HepG2 (cell line): ENCODE results near the gene CCR8. TPM values are rescaled to one million over a fixed set of nuclear protein-coding genes. Genes with fewer than 3 reads are reported as not detected.

ENCODE experiments used
- BRCA1 ChIP-seq: sonication (generic); formaldehyde crosslinking; IDR thresholded peaks from 2 replicates; pipeline ENCODE4 v1.4.0; 2020; ENCODE audit warnings: missing genetic modification reagents
- EEA1 ChIP-seq: sonication (generic); formaldehyde crosslinking; IDR thresholded peaks from 2 replicates; pipeline ENCODE4 v1.5.1; 2020; ENCODE audit warnings: mild to moderate bottlenecking, missing genetic modification reagents, borderline replicate concordance
- ELF4 ChIP-seq: sonication (generic); formaldehyde crosslinking; IDR thresholded peaks from 2 replicates; pipeline ENCODE4 v1.5.0; 2020; ENCODE audit warnings: missing genetic modification reagents, mild to moderate bottlenecking, moderate library complexity, borderline replicate concordance
- ETV6 ChIP-seq: sonication (generic); formaldehyde crosslinking; conservative IDR thresholded peaks from 2 replicates; pipeline ENCODE4 v1.4.0; 2020; ENCODE audit warnings: missing genetic modification reagents
- HMG20B ChIP-seq: conservative IDR thresholded peaks from 2 replicates; pipeline ENCODE4 v1.6.1; 2016; ENCODE audit warnings: missing genetic modification reagents, missing compliant biosample characterization
- HOXA9 ChIP-seq: sonication (generic); formaldehyde crosslinking; IDR thresholded peaks from 2 replicates; pipeline ENCODE4 v1.8.1; 2022; ENCODE audit warnings: missing genetic modification reagents, mild to moderate bottlenecking, moderate library complexity, borderline replicate concordance
- HOXD1 ChIP-seq: sonication (generic); formaldehyde crosslinking; IDR thresholded peaks from 2 replicates; pipeline ENCODE4 v1.5.0; 2020; ENCODE audit warnings: missing genetic modification reagents
- ISL2 ChIP-seq: sonication (generic); formaldehyde crosslinking; IDR thresholded peaks from 2 replicates; pipeline ENCODE4 v1.5.0; 2020; ENCODE audit warnings: missing genetic modification reagents
- NR3C1 ChIP-seq: sonication (generic); formaldehyde crosslinking; IDR thresholded peaks from 2 replicates; pipeline ENCODE4 v1.4.0; 2020; ENCODE audit warnings: missing genetic modification reagents
- PHF5A ChIP-seq: IDR thresholded peaks from one replicate; pipeline ENCODE4 v1.6.1; 2018; ENCODE audit warnings: low read depth, missing genetic modification reagents; ENCODE audit not compliant: unreplicated experiment
- RXRB ChIP-seq: IDR thresholded peaks from 2 replicates; pipeline ENCODE4 v1.6.1; 2016; ENCODE audit warnings: borderline replicate concordance, missing genetic modification reagents, missing compliant biosample characterization
- SALL2 ChIP-seq: sonication (generic); formaldehyde crosslinking; IDR thresholded peaks from 2 replicates; pipeline ENCODE4 v1.8.1; 2023; ENCODE audit warnings: mild to moderate bottlenecking, missing genetic modification reagents, inconsistent platforms
- TCF7 ChIP-seq: sonication (generic); IDR thresholded peaks from 2 replicates; pipeline ENCODE4 v1.6.1; 2016; ENCODE audit warnings: antibody characterized with exemption, low read depth
- ZNF317 ChIP-seq: sonication (generic); formaldehyde crosslinking; IDR thresholded peaks from 2 replicates; pipeline ENCODE4 v1.5.0; 2020; ENCODE audit warnings: mild to moderate bottlenecking, missing genetic modification reagents
- ZNF460 ChIP-seq: sonication (generic); formaldehyde crosslinking; IDR thresholded peaks from 2 replicates; pipeline ENCODE4 v1.5.1; 2020; ENCODE audit warnings: missing genetic modification reagents, mild to moderate bottlenecking, borderline replicate concordance
- ZNF709 ChIP-seq: sonication (generic); formaldehyde crosslinking; IDR thresholded peaks from 2 replicates; pipeline ENCODE4 v1.5.0; 2020; ENCODE audit warnings: mild to moderate bottlenecking, missing genetic modification reagents
- ZNF775 ChIP-seq: sonication (generic); formaldehyde crosslinking; IDR thresholded peaks from 2 replicates; pipeline ENCODE4 v1.4.0; 2020; ENCODE audit warnings: missing genetic modification reagents, mild to moderate bottlenecking, moderate library complexity, borderline replicate concordance
- polyA plus RNA-seq, 8 experiments: library from polyadenylated mRNA; depleted of rRNA in 3 of 8; stranded (reverse) in 7 of 8; unstranded in 1 of 8; fragments of >200 nt; fragmentation: Illumina TruSeq in 4 of 8; extraction: Trizol in 4 of 8; gene quantifications; 2 replicates each; pipeline versions ENCODE4 v1.2.1 to v1.2.3, GENCODE V29; 2011 to 2016; ENCODE audit warnings: low read depth in 4 of 8, missing spikeins in 1 of 8, mixed read lengths in 1 of 8; ENCODE audit not compliant: insufficient read depth in 1 of 8
- total RNA-seq, 5 experiments: library from RNA; depleted of rRNA; stranded (reverse); fragments of >200 nt; fragmentation: Illumina TruSeq; extraction: Trizol; gene quantifications; 2 replicates each; pipeline ENCODE4 v1.2.3, GENCODE V29; 2016; ENCODE audit warnings: low read depth in 1 of 5
- TF ChIP-seq, protein P1 (sequence below): sonication (generic); formaldehyde crosslinking; IDR thresholded peaks from 2 replicates; pipeline ENCODE4 v1.4.0; 2020; ENCODE audit warnings: missing genetic modification reagents
- TF ChIP-seq, protein P2 (sequence below): sonication (generic); formaldehyde crosslinking; IDR thresholded peaks from 2 replicates; pipeline ENCODE4 v1.8.0; 2022; ENCODE audit warnings: mild to moderate bottlenecking, missing genetic modification reagents, moderate library complexity
- TF ChIP-seq, protein P3 (sequence below): sonication (generic); IDR thresholded peaks from 2 replicates; pipeline ENCODE4 v1.6.1; 2016; ENCODE audit warnings: low read depth, borderline replicate concordance
- TF ChIP-seq, protein P4 (sequence below): sonication (generic); formaldehyde crosslinking; IDR thresholded peaks from 2 replicates; pipeline ENCODE4 v1.5.1; 2020; ENCODE audit warnings: mild to moderate bottlenecking, missing genetic modification reagents
- TF ChIP-seq, protein P5 (sequence below): sonication (generic); formaldehyde crosslinking; IDR thresholded peaks from 2 replicates; pipeline ENCODE4 v1.9.0; 2022; ENCODE audit warnings: low read depth, missing genetic modification reagents

CCR8 gene
- total and polyA plus RNA-seq, 2 of the 13 experiments (the other 11 are each of a cell fraction or from before 2014, with no cell fraction given), result not detected

DNA sequence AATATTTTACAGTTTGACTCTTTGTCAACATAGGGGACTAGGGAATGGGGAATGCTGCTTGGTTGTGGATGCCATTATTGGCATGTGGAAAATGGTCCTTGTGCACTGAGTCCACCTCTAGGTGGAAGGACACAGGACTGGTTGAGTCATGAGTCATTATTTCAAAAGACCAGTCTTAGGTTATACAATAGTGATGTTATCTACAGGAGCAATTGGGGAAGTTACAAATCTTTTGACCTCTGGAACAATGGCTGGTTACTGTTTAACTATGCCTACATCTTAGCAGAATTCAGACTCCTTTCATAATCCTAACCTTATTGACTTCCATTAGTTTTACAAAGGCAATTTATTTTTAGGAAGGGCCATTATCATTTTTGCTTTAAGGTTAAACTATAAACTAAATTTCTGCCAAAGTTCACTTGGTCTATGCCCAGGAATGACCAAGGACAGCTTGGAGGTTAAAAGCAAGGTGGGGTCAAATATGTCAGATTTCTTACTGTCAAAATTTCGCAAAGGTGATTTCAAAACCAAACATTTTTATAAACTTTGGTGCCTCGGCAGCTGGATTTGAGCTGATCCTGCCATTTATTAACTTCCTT, 11.8 kb upstream of the CCR8 start (continued):
- TF ChIP-seq HOXD1 (CRISPR knock-in tag) (peak; percentile 75; the same call in 1 of the 2 replicates), NR3C1 (CRISPR knock-in tag) (no peak), HOXA9 (CRISPR knock-in tag) (no peak), BRCA1 (0 out of 2 replicates have a peak, but pooled peaks have one; percentile 62), ISL2 (CRISPR knock-in tag) (peak; percentile 87), ZNF775 (no peak), EEA1 (CRISPR knock-in tag) (no peak), ETV6 (CRISPR knock-in tag) (0 out of 2 replicates have a peak, but pooled peaks have one; percentile 42), ELF4 (peak; percentile 60; the same call in 1 of the 2 replicates), SALL2 (0 out of 2 replicates have a peak, but pooled peaks have one; percentile 54), ZNF460 (CRISPR knock-in tag) (peak; percentile 31; the same call in 1 of the 2 replicates), RXRB (CRISPR knock-in tag) (peak; percentile 94), PHF5A (CRISPR knock-in tag) (peak; percentile 68), ZNF709 (CRISPR knock-in tag) (peak; percentile 65; the same call in 1 of the 2 replicates), ZNF317 (peak; percentile 70; the same call in 1 of the 2 replicates), HMG20B (CRISPR knock-in tag) (peak; percentile 55; the same call in 1 of the 2 replicates), TCF7 (peak; percentile 70)
- TF ChIP-seq, protein P1, sequence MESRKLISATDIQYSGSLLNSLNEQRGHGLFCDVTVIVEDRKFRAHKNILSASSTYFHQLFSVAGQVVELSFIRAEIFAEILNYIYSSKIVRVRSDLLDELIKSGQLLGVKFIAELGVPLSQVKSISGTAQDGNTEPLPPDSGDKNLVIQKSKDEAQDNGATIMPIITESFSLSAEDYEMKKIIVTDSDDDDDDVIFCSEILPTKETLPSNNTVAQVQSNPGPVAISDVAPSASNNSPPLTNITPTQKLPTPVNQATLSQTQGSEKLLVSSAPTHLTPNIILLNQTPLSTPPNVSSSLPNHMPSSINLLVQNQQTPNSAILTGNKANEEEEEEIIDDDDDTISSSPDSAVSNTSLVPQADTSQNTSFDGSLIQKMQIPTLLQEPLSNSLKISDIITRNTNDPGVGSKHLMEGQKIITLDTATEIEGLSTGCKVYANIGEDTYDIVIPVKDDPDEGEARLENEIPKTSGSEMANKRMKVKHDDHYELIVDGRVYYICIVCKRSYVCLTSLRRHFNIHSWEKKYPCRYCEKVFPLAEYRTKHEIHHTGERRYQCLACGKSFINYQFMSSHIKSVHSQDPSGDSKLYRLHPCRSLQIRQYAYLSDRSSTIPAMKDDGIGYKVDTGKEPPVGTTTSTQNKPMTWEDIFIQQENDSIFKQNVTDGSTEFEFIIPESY (CRISPR knock-in tag), result peak; percentile 74
- TF ChIP-seq, protein P2, sequence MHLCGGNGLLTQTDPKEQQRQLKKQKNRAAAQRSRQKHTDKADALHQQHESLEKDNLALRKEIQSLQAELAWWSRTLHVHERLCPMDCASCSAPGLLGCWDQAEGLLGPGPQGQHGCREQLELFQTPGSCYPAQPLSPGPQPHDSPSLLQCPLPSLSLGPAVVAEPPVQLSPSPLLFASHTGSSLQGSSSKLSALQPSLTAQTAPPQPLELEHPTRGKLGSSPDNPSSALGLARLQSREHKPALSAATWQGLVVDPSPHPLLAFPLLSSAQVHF (CRISPR knock-in tag), result no peak
- TF ChIP-seq, protein P3, sequence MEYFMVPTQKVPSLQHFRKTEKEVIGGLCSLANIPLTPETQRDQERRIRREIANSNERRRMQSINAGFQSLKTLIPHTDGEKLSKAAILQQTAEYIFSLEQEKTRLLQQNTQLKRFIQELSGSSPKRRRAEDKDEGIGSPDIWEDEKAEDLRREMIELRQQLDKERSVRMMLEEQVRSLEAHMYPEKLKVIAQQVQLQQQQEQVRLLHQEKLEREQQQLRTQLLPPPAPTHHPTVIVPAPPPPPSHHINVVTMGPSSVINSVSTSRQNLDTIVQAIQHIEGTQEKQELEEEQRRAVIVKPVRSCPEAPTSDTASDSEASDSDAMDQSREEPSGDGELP, result no peak
- TF ChIP-seq, protein P4, sequence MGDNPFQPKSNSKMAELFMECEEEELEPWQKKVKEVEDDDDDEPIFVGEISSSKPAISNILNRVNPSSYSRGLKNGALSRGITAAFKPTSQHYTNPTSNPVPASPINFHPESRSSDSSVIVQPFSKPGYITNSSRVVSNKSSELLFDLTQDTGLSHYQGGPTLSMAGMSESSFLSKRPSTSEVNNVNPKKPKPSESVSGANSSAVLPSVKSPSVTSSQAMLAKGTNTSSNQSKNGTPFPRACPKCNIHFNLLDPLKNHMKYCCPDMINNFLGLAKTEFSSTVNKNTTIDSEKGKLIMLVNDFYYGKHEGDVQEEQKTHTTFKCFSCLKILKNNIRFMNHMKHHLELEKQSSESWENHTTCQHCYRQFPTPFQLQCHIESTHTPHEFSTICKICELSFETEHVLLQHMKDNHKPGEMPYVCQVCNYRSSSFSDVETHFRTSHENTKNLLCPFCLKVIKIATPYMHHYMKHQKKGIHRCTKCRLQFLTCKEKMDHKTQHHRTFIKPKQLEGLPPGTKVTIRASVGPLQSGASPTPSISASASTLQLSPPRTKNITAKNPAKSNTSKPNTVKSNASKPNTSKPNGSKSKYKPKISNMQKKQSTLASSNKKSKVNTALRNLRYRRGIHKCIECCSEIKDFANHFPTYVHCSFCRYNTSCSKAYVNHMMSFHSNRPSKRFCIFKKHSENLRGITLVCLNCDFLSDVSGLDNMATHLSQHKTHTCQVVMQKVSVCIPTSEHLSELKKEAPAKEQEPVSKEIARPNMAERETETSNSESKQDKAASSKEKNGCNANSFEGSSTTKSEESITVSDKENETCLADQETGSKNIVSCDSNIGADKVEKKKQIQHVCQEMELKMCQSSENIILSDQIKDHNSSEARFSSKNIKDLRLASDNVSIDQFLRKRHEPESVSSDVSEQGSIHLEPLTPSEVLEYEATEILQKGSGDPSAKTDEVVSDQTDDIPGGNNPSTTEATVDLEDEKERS, result peak; percentile 99
- TF ChIP-seq, protein P5, sequence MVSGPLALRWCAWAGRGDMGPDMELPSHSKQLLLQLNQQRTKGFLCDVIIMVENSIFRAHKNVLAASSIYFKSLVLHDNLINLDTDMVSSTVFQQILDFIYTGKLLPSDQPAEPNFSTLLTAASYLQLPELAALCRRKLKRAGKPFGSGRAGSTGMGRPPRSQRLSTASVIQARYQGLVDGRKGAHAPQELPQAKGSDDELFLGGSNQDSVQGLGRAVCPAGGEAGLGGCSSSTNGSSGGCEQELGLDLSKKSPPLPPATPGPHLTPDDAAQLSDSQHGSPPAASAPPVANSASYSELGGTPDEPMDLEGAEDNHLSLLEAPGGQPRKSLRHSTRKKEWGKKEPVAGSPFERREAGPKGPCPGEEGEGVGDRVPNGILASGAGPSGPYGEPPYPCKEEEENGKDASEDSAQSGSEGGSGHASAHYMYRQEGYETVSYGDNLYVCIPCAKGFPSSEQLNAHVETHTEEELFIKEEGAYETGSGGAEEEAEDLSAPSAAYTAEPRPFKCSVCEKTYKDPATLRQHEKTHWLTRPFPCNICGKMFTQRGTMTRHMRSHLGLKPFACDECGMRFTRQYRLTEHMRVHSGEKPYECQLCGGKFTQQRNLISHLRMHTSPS (CRISPR knock-in tag), result peak; percentile 37; the same call in 1 of the 2 replicates
